T-helper 2 cell treated with Interferon-gamma antibody and Interleukin-4, amounts not matched to agents 5 μg/mL and 100 μg/mL, for 36 hours (primary cell): ENCODE data around the gene SAMM50.

Experiments
- DNase-seq: peaks from one replicate; pipeline ENCODE4 v3.0.0; 2021; ENCODE audit warnings: low spot score
- H3K27ac Mint-ChIP-seq: one replicate; pipeline ENCODE4 v1.8.0; 2021; ENCODE audit warnings: mild to moderate bottlenecking, mixed read lengths
- H3K27me3 Mint-ChIP-seq: one replicate; pipeline ENCODE4 v1.8.0; 2021; ENCODE audit warnings: low read depth, mixed read lengths
- H3K36me3 Mint-ChIP-seq: one replicate; pipeline ENCODE4 v1.8.0; 2021; ENCODE audit warnings: low read depth, mixed read lengths
- H3K4me1 Mint-ChIP-seq: one replicate; pipeline ENCODE4 v1.8.0; 2021; ENCODE audit warnings: low read depth, mixed read lengths
- H3K4me3 Mint-ChIP-seq: one replicate; pipeline ENCODE4 v1.8.0; 2022; ENCODE audit warnings: mild to moderate bottlenecking, moderate library complexity, mixed read lengths
- H3K9me3 Mint-ChIP-seq: one replicate; pipeline ENCODE4 v1.8.0; 2021; ENCODE audit warnings: mixed read lengths

Gene SAMM50

DNA sequence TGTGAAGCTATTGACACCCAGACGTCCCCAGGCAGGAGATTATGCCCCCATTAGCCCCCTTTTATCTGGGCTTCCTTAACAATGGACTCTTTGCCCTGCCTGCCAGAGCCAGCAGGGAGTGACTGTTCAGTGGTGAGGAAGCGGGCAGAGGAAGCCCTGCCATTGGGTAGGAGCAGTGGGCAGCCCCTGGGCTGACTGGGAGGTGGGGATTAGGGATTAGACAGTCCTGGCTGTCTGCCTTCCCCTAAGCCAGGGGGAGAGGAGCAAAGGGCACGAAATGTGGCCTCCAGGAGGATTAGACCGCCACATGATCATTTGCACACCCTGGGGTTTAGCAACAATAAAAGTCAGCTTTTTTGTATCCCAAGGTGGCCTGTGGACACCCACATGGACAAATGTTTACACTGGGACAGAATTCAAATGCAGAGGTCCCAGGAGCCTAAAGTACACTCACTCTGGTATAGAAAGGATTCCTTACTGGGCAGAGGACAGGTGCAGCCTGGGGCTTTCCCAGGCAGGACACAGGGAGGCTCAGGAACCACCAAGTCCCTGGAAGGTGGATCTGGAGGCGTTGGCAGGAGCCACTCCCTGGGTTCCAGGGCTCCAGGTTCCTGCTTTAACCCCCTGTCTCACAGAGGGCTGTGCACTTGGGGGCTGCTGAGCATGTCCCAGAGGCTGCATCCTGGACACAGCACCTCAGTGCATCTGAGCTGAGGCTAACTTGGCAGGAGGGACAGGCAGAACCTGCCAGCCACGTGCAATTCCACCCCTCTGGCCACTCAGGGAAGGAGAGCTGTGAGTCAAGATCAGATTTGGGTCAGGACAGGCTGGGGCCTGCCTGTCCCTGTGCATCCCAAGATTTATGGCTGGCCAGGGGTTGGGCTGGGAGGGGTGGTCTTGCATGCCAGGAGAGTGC is 29.6 kb upstream of the SAMM50 start:
- Mint-ChIP-seq H3K27ac (no peak overlapping the region), H3K36me3 (no peaks in the 10 kb centered on the region), H3K4me3 (no peak overlapping the region), H3K9me3 (no peaks in the 10 kb centered on the region), H3K4me1 (peaks cover 4% of the 10 kb centered on the region), H3K27me3 (peaks cover 24% of the 10 kb centered on the region)
- DNase-seq = no peak

GRCh38 chr22:43926349-43926710 is 28.9 kb upstream of the SAMM50 start:
- H3K27me3 Mint-ChIP-seq = peaks cover 22% of the 10 kb centered on the region
- H3K9me3 Mint-ChIP-seq = no peaks in the 10 kb centered on the region
- DNase-seq = no peak
- H3K27ac Mint-ChIP-seq = no peak overlapping the region
- H3K36me3 Mint-ChIP-seq = no peaks in the 10 kb centered on the region
- no peak overlapping the region for H3K4me3 Mint-ChIP-seq
- peaks cover 4% of the 10 kb centered on the region for H3K4me1 Mint-ChIP-seq

GRCh38 chr22:43928468-43928867 is 26.8 kb upstream of the SAMM50 start:
- H3K36me3 Mint-ChIP-seq = no peaks in the 10 kb centered on the region
- H3K27ac Mint-ChIP-seq = no peak overlapping the region
- no peak for DNase-seq
- no peaks in the 10 kb centered on the region for H3K9me3 Mint-ChIP-seq
- no peaks in the 10 kb centered on the region for H3K4me1 Mint-ChIP-seq
- H3K4me3 Mint-ChIP-seq = no peak overlapping the region
- H3K27me3 Mint-ChIP-seq = peaks cover 14% of the 10 kb centered on the region

DNA sequence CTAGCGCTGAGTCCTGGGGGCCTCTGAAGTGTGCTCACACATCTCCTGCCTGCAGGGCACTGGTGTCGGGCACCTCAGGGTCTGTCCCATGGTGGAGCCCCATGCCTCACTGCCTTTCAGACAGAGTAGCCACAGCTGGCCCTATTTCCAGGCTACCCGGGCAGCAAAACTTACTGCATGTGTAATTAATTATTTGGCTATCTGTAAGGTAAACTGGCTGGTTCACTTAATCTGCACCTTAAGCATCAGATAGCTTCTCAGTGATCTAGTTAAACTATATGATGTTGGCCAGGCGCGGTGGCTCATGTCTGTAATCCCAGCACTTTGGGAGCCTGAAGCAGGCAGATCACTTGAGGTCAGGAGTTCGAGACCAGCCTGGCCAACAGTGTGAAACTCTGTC is 26.3 kb upstream of the SAMM50 start:
- no peaks in the 10 kb centered on the region for H3K9me3 Mint-ChIP-seq
- H3K4me1 Mint-ChIP-seq = no peaks in the 10 kb centered on the region
- H3K27me3 Mint-ChIP-seq = peaks cover 14% of the 10 kb centered on the region
- no peak for DNase-seq
- no peak overlapping the region for H3K4me3 Mint-ChIP-seq
- H3K27ac Mint-ChIP-seq = no peak overlapping the region
- no peaks in the 10 kb centered on the region for H3K36me3 Mint-ChIP-seq

GRCh38 chr22:43931771-43932170 is 23.5 kb upstream of the SAMM50 start:
- H3K4me3 Mint-ChIP-seq = no peak overlapping the region
- no peaks in the 10 kb centered on the region for H3K36me3 Mint-ChIP-seq
- no peak for DNase-seq
- H3K27me3 Mint-ChIP-seq = peaks cover 3% of the 10 kb centered on the region
- H3K27ac Mint-ChIP-seq = no peak overlapping the region
- H3K4me1 Mint-ChIP-seq = no peaks in the 10 kb centered on the region
- H3K9me3 Mint-ChIP-seq = no peaks in the 10 kb centered on the region

- Mint-ChIP-seq H3K27ac (no peak overlapping the region), H3K4me3 (no peak overlapping the region), H3K4me1 (no peaks in the 10 kb centered on the region), H3K9me3 (no peaks in the 10 kb centered on the region), H3K36me3 (no peaks in the 10 kb centered on the region), H3K27me3 (peaks cover 2% of the 10 kb centered on the region)
- no peak for DNase-seq
Observed at GRCh38 chr22:43941449-43941848, 13.8 kb upstream of the SAMM50 start.

DNA sequence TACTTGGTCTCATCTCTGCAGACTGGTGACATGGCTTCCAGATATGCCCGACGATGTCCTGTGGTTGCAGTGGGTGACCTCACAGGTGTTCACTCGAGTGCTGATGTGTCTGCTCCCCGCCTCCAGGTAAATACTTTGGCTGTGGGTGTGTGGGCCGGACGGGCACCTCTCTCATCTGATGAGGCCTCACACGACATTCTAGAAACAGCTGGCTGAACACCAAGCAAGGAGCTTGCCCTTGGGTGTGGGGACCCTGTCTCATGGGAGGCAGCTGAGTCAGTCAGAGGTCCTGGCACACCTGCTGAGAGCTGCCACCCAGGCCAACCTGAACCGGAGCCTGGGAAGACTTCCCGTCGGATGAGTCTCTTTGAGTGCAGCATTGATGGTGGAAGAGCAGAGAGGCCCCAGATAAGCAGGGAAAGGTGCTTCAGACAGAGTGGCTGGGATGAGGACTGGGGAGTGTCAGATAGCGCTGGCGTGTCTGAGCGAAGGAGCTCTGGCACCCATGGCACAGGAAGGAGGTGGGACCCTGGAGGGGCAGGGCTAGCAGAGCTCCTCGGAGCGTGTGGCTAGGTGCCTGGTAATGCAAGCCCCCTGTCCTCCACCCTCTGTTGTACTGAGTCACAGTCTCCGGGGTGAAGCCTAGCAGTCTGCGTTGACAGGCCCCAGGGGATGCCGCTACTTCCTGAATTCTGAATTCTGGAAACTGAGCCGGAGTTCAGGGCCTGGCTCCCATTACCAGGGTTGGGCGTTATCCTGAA is 10.4 kb upstream of the SAMM50 start:
- H3K27ac Mint-ChIP-seq = no peak overlapping the region
- no peaks in the 10 kb centered on the region for H3K36me3 Mint-ChIP-seq
- no peaks in the 10 kb centered on the region for H3K4me1 Mint-ChIP-seq
- no peak for DNase-seq
- H3K4me3 Mint-ChIP-seq = no peak overlapping the region
- H3K27me3 Mint-ChIP-seq = peaks cover 2% of the 10 kb centered on the region
- H3K9me3 Mint-ChIP-seq = no peaks in the 10 kb centered on the region

- peak; percentile 64 for DNase-seq
- Mint-ChIP-seq H3K27me3 (peaks cover 2% of the 10 kb centered on the region), H3K9me3 (no peaks in the 10 kb centered on the region), H3K27ac (no peak overlapping the region), H3K4me1 (no peaks in the 10 kb centered on the region), H3K4me3 (no peak overlapping the region), H3K36me3 (no peaks in the 10 kb centered on the region)
Observed at GRCh38 chr22:43945632-43946383, 9.4 kb upstream of the SAMM50 start.

GRCh38 chr22:43946384-43946667 is 8.9 kb upstream of the SAMM50 start:
- no peak for DNase-seq
- peaks cover 2% of the 10 kb centered on the region for H3K27me3 Mint-ChIP-seq
- no peaks in the 10 kb centered on the region for H3K9me3 Mint-ChIP-seq
- no peak overlapping the region for H3K4me3 Mint-ChIP-seq
- H3K27ac Mint-ChIP-seq = no peak overlapping the region
- no peaks in the 10 kb centered on the region for H3K36me3 Mint-ChIP-seq
- H3K4me1 Mint-ChIP-seq = no peaks in the 10 kb centered on the region

GRCh38 chr22:43948836-43949406 is 6.3 kb upstream of the SAMM50 start:
- H3K36me3 Mint-ChIP-seq = no peaks in the 10 kb centered on the region
- no peak overlapping the region for H3K27ac Mint-ChIP-seq
- H3K4me3 Mint-ChIP-seq = no peak overlapping the region
- no peaks in the 10 kb centered on the region for H3K9me3 Mint-ChIP-seq
- no peaks in the 10 kb centered on the region for H3K27me3 Mint-ChIP-seq
- H3K4me1 Mint-ChIP-seq = peaks cover 2% of the 10 kb centered on the region
- DNase-seq = no peak

- DNase-seq = no peak
- H3K4me1 Mint-ChIP-seq = peaks cover 15% of the 10 kb centered on the region
- no peak overlapping the region for H3K27ac Mint-ChIP-seq
- no peaks in the 10 kb centered on the region for H3K27me3 Mint-ChIP-seq
- no peaks in the 10 kb centered on the region for H3K9me3 Mint-ChIP-seq
- peaks cover under 1% of the 10 kb centered on the region for H3K36me3 Mint-ChIP-seq
- H3K4me3 Mint-ChIP-seq = no peak overlapping the region
Observed at GRCh38 chr22:43951391-43951790, 3.9 kb upstream of the SAMM50 start.

DNA sequence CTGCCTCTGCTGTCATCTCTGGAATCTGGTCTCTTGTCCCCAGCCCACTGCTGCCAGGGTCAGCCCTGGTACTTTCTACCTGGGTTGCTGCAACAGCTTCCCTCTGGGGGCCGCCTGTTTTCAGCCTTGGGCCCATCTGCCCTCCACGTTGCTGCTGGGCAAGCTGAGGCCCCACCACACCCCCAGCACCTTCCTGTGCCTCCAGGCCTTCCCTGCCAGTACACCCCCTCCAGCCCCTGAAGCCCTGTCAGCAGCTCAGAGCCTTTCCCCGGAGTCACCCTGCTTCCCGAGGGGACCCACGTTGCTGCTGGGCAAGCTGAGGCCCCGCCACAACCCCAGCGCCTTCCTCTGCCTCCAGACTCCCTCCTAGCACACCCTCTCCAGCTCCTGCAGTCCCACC is 3.3 kb upstream of the SAMM50 start:
- Mint-ChIP-seq H3K27me3 (no peaks in the 10 kb centered on the region), H3K27ac (no peak overlapping the region), H3K4me3 (no peak overlapping the region), H3K9me3 (no peaks in the 10 kb centered on the region), H3K36me3 (peaks cover 2% of the 10 kb centered on the region), H3K4me1 (peaks cover 21% of the 10 kb centered on the region)
- no peak for DNase-seq

GRCh38 chr22:43953988-43954785 is 1.1 kb upstream of the SAMM50 start:
- Mint-ChIP-seq H3K27me3 (no peaks in the 10 kb centered on the region), H3K27ac (peak overlapping the region; percentile 91), H3K4me1 (peaks cover 25% of the 10 kb centered on the region), H3K4me3 (peak overlapping the region; percentile 99), H3K36me3 (peaks cover 4% of the 10 kb centered on the region), H3K9me3 (no peaks in the 10 kb centered on the region)
- DNase-seq = no peak
